ENCODE data around the gene ADCY9.

ADCY9 gene

DNA sequence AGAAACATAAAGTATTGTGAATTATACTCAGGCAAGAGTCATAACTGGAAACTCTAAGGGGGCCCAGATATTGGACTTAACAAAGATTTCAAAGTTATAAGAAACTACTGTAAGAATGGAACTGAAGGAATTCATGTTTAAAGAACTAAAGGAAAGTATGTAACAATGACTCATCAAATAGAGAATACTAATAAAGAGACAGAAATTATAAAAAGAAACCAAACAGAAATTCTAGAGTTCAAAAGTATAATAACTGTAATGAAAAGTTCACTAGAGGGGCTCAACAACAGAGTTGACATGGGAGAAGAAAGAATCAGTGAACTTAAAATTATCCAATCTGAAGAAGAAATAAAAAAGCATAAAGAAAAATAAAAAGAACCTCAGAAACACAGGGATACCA, 55.4 kb downstream of the ADCY9 start:
- DNase-seq: no peak
- Mint-ChIP-seq H3K4me3 (no peak overlapping the region), H3K9me3 (peaks cover 67% of the 10 kb centered on the region), H3K27me3 (ENCODE audit: low read depth, poor library complexity) (peaks cover 8% of the 10 kb centered on the region), H3K4me1 (peaks cover 16% of the 10 kb centered on the region), H3K36me3 (ENCODE audit: low read depth) (peaks cover 47% of the 10 kb centered on the region), H3K27ac (no peak overlapping the region)
- TF ChIP-seq, protein P1, sequence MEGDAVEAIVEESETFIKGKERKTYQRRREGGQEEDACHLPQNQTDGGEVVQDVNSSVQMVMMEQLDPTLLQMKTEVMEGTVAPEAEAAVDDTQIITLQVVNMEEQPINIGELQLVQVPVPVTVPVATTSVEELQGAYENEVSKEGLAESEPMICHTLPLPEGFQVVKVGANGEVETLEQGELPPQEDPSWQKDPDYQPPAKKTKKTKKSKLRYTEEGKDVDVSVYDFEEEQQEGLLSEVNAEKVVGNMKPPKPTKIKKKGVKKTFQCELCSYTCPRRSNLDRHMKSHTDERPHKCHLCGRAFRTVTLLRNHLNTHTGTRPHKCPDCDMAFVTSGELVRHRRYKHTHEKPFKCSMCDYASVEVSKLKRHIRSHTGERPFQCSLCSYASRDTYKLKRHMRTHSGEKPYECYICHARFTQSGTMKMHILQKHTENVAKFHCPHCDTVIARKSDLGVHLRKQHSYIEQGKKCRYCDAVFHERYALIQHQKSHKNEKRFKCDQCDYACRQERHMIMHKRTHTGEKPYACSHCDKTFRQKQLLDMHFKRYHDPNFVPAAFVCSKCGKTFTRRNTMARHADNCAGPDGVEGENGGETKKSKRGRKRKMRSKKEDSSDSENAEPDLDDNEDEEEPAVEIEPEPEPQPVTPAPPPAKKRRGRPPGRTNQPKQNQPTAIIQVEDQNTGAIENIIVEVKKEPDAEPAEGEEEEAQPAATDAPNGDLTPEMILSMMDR (IDR thresholded peaks at IDR 0.05): no peak

DNA sequence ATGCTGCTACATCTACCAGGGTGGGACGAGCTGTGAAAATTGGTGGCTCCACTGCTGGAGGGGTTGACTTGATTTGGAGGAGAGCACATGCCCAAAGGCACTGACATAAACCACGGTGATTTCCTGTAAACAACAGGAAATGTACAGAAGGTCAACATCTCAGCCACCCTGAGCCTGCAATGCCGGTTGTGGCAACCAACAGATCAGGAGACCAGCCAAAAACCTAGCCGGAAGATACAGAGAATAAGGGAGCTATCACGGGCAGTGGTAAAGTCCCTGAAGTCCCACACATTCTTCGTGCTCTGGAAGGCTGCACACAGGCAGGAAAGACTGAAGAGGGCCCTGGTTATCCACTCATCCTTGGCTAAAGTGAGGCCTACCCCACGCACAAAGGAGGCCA, 56.2 kb downstream of the ADCY9 start:
- H3K4me3 Mint-ChIP-seq: no peak overlapping the region
- peaks cover 63% of the 10 kb centered on the region for H3K9me3 Mint-ChIP-seq
- DNase-seq: no peak
- H3K27me3 Mint-ChIP-seq (ENCODE audit: low read depth, poor library complexity): peaks cover 2% of the 10 kb centered on the region
- H3K36me3 Mint-ChIP-seq (ENCODE audit: low read depth): peaks cover 47% of the 10 kb centered on the region
- no peak overlapping the region for H3K27ac Mint-ChIP-seq
- TF ChIP-seq, protein P1 (IDR thresholded peaks at IDR 0.05): no peak
- H3K4me1 Mint-ChIP-seq: peaks cover 13% of the 10 kb centered on the region

DNA sequence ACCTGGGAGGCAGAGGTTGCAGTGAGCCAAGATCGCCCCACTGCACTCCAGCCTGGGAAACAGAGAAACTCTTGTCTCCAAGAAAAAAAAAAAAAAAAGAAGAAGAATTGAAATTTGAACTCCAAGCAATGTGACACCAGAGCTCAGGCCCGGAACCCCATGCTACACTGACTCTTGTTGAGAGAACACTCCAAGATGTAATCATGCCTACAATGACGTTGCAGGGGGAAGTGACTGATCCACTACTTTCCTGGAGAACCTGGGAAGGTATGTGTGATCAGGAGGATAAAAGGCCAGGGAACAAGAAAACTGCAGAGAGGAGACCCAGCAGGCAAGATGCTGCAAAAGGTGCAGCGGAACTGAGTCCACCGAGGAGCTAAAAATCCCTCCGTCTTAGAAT, 57.9 kb downstream of the ADCY9 start:
- Mint-ChIP-seq H3K27ac (peak overlapping the region; percentile 14), H3K36me3 (ENCODE audit: low read depth) (peaks cover 41% of the 10 kb centered on the region), H3K9me3 (peaks cover 51% of the 10 kb centered on the region), H3K4me3 (no peak overlapping the region), H3K27me3 (ENCODE audit: low read depth, poor library complexity) (peaks cover 2% of the 10 kb centered on the region), H3K4me1 (peaks cover 24% of the 10 kb centered on the region)
- TF ChIP-seq, protein P1 (IDR thresholded peaks at IDR 0.05): no peak
- no peak for DNase-seq

DNA sequence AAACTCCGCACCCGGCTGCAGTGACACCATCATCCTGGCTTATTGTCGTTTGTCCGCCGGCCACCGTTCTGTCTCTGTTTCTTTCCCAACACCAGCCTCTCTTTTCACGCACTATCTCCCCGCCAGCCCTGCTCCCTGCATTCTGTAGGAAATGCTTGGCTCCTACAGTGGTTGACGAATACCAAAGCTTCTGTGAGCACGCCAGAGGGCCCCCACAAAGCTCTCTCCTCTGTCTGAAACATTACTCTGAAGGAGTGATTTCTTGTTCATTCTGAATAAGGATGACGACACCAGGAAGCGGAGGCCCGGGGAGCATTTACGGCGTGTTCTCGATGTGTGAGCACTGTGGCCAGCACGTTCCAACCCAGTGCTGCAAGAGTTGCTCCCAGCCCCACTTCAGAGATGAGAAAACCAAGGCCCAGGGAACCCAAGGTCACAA, 58.8 kb downstream of the ADCY9 start:
- Mint-ChIP-seq H3K27me3 (ENCODE audit: low read depth, poor library complexity) (peaks cover 5% of the 10 kb centered on the region), H3K9me3 (peaks cover 42% of the 10 kb centered on the region), H3K4me1 (peaks cover 33% of the 10 kb centered on the region), H3K4me3 (no peak overlapping the region), H3K36me3 (ENCODE audit: low read depth) (peaks cover 34% of the 10 kb centered on the region), H3K27ac (no peak overlapping the region)
- no peak for DNase-seq
- TF ChIP-seq, protein P1 (IDR thresholded peaks at IDR 0.05): no peak

DNA sequence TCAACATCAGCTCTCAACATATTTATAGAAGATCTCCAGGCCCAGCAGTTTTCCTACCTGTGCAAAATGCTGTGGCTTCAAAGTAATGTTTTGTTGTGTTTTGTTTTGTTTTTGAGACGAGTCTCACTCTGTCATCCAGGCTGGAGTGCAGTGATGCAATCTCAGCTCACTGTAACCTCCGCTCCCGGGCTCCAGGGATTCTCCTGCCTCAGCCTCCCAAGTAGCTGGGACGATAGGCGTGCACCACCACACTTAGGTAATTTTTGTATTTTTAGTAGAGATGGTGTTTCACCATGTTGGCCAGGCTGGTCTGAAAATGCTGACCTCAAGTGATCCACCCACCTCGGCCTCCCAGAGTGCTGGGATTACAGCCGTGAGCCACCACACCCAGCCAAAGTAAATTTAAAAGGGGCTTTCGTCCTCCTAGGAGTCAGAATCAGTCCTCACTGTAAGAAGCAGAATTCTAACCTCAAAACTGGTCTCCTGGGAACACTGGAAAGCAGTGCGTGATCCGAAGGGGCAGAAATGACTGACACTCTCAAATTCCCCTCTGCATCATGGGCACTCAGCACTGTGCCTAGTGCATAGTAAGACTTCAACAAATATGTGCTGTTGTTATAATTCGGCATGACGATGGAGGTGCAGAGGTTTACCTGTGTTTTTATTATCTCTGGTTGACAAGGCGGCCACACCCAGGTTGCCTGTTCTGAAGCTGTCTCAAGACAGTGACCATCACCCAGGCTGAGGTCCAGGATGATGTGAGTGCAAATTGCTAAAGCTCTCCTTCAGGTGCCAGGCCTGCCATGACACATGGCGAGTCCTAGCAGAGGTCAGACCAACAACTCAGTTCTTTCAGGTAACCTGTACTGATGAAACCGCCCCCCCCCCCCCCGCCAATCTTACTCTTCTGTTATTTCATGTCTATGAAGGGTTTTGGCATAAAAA, 59.8 kb downstream of the ADCY9 start:
- TF ChIP-seq, protein P1 (IDR thresholded peaks at IDR 0.05): no peak
- Mint-ChIP-seq H3K4me1 (peaks cover 42% of the 10 kb centered on the region), H3K36me3 (ENCODE audit: low read depth) (peaks cover 24% of the 10 kb centered on the region), H3K9me3 (peaks cover 32% of the 10 kb centered on the region), H3K27me3 (ENCODE audit: low read depth, poor library complexity) (peaks cover 8% of the 10 kb centered on the region), H3K27ac (no peak overlapping the region), H3K4me3 (no peak overlapping the region)
- DNase-seq: no peak
